GM23248 (cell line): ENCODE measurements around the gene YWHAB.

Experiments
- EZH2 ChIP-seq: fragments of 200-600 bp; sonication (generic); IDR thresholded peaks from 2 replicates; pipeline ENCODE4 v1.6.1; 2018; ENCODE audit warnings: antibody characterized with exemption, mild to moderate bottlenecking; ENCODE audit not compliant: insufficient read depth, poor library complexity, severe bottlenecking
- EZH2phosphoT487 ChIP-seq: fragments of 200-600 bp; sonication (generic); IDR thresholded peaks from 2 replicates; pipeline ENCODE4 v1.6.1; 2018; ENCODE audit warnings: antibody characterized with exemption, moderate library complexity, mild to moderate bottlenecking, low read depth; ENCODE audit not compliant: insufficient read depth

DNA sequence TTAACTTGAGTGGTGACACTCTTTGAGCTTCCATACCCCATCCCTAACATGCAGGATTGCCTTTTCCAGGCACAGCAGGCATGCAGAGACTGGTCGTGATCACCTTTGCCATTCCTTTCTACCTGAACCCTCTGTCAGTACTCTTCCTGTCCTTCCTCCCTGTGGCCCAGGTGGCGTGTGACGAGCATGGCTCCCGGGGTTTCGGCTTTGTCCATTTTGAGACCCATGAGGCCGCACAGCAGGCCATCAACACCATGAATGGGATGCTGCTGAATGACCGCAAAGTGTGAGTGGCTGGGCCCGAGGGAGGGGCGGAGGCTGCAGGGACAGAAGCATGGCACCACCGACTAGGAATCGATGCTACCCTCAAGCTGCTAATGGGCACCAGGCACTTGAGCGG is 31.1 kb downstream of the YWHAB start:
- TF ChIP-seq EZH2, result no peak
- no peak for TF ChIP-seq EZH2phosphoT487
